GM12892 (cell line): Measurements from ENCODE around the gene PEX10.

Experiments used
- DNase-seq: peaks from one replicate; pipeline ENCODE4 v3.0.0; 2011; ENCODE audit not compliant: insufficient read length
- FAIRE-seq: peaks from 2 replicates; lab custom pipeline; 2011; peaks lifted over from hg19 to GRCh38; lab: Jason Lieb, UNC
- POLR2A ChIP-seq: IDR thresholded peaks from 2 replicates; pipeline ENCODE4 v1.6.1; 2011; ENCODE audit warnings: low read depth, low read length, control low read depth
- POLR2AphosphoS5 ChIP-seq: IDR thresholded peaks from 2 replicates; pipeline ENCODE4 v1.6.1; 2011; ENCODE audit warnings: low read depth, low read length, control low read depth
- TAF1 ChIP-seq: IDR thresholded peaks from 2 replicates; pipeline ENCODE4 v1.6.1; 2011; ENCODE audit warnings: low read depth, mild to moderate bottlenecking, control low read depth, low read length, borderline replicate concordance

PEX10 gene

GRCh38 chr1:2431518-2431917 lies 19.2 kb upstream of the PEX10 start:
- TF ChIP-seq TAF1 (no peak), POLR2AphosphoS5 (no peak), POLR2A (no peak)
- FAIRE-seq (no peak), DNase-seq (no peak)

- DNase-seq (no peak), FAIRE-seq (no peak)
- no peak for TF ChIP-seq POLR2A
- no peak for TF ChIP-seq POLR2AphosphoS5
- TF ChIP-seq TAF1, result no peak
Measured at GRCh38 chr1:2431103-2431502, 18.7 kb upstream of the PEX10 start.

GRCh38 chr1:2430592-2430973 lies 18.2 kb upstream of the PEX10 start:
- no peak for DNase-seq
- no peak for FAIRE-seq
- TF ChIP-seq POLR2AphosphoS5 (no peak), POLR2A (no peak), TAF1 (no peak)

- DNase-seq, result no peak
- no peak for TF ChIP-seq POLR2AphosphoS5
- no peak for TF ChIP-seq TAF1
- TF ChIP-seq POLR2A, result no peak
- FAIRE-seq, result no peak
Measured at GRCh38 chr1:2429780-2430591, 17.6 kb upstream of the PEX10 start.

GRCh38 chr1:2428490-2428889 lies 16.1 kb upstream of the PEX10 start:
- DNase-seq, result no peak
- no peak for FAIRE-seq
- TF ChIP-seq TAF1, result no peak
- TF ChIP-seq POLR2AphosphoS5, result no peak
- no peak for TF ChIP-seq POLR2A

GRCh38 chr1:2427976-2428375 lies 15.6 kb upstream of the PEX10 start:
- DNase-seq, result no peak
- TF ChIP-seq TAF1, result no peak
- TF ChIP-seq POLR2A, result no peak
- TF ChIP-seq POLR2AphosphoS5, result no peak
- FAIRE-seq, result no peak

- TF ChIP-seq POLR2A (no peak), TAF1 (no peak), POLR2AphosphoS5 (no peak)
- no peak for DNase-seq
- no peak for FAIRE-seq
Measured at GRCh38 chr1:2427051-2427450, 14.7 kb upstream of the PEX10 start.

GRCh38 chr1:2426540-2426939 lies 14.2 kb upstream of the PEX10 start:
- no peak for TF ChIP-seq POLR2AphosphoS5
- no peak for TF ChIP-seq TAF1
- no peak for TF ChIP-seq POLR2A
- FAIRE-seq, result no peak
- no peak for DNase-seq

GRCh38 chr1:2425892-2426291 lies 13.5 kb upstream of the PEX10 start:
- no peak for DNase-seq
- TF ChIP-seq TAF1 (no peak), POLR2A (no peak), POLR2AphosphoS5 (no peak)
- FAIRE-seq, result no peak

- no peak for FAIRE-seq
Measured at GRCh38 chr1:2422523-2422922, 10.2 kb upstream of the PEX10 start.

GRCh38 chr1:2419416-2419815 lies 7.1 kb upstream of the PEX10 start:
- DNase-seq, result no peak
- no peak for TF ChIP-seq POLR2AphosphoS5
- FAIRE-seq, result no peak

More at GRCh38 chr1:2422523-2422922, 10.2 kb upstream of the PEX10 start:
- DNase-seq, result no peak
- TF ChIP-seq TAF1 (no peak), POLR2AphosphoS5 (no peak)

GRCh38 chr1:2418791-2419320 lies 6.5 kb upstream of the PEX10 start:
- FAIRE-seq, result no peak
- DNase-seq, result no peak
- no peak for TF ChIP-seq POLR2A
- no peak for TF ChIP-seq POLR2AphosphoS5
- TF ChIP-seq TAF1, result no peak

- FAIRE-seq (no peak), DNase-seq (no peak)
- no peak for TF ChIP-seq POLR2A
- no peak for TF ChIP-seq POLR2AphosphoS5
- no peak for TF ChIP-seq TAF1
Measured at GRCh38 chr1:2417833-2418225, 5.5 kb upstream of the PEX10 start.
